Neutrophil (primary cell): ENCODE data around the gene SLC34A1.

ENCODE experiments used
- H3K27ac ChIP-seq: fragments of 200-600 bp; sonication (generic); 2 replicates; pipeline ENCODE4 v1.5.1; 2016; ENCODE audit warnings: mild to moderate bottlenecking, moderate library complexity
- H3K27me3 ChIP-seq: fragments of 200-600 bp; sonication (generic); 2 replicates; pipeline ENCODE4 v1.6.0; 2016; ENCODE audit warnings: mild to moderate bottlenecking
- H3K36me3 ChIP-seq: fragments of 200-600 bp; sonication (generic); 2 replicates; pipeline ENCODE4 v1.5.1; 2017
- H3K4me1 ChIP-seq, 2 experiments: fragments of 200-600 bp in 1 of 2; sonication (generic) in 1 of 2; 1 replicate in 1 of 2; 2 replicates in 1 of 2; pipeline versions ENCODE4 v1.5.1 to v1.6.1; 2013 to 2016; ENCODE audit warnings: low read depth in 1 of 2, low read length in 1 of 2, mild to moderate bottlenecking in 1 of 2, moderate library complexity in 1 of 2; ENCODE audit not compliant: control insufficient read depth in 1 of 2, insufficient read depth in 1 of 2
- H3K4me3 ChIP-seq, 2 experiments: fragments of 200-600 bp in 1 of 2; sonication (generic) in 1 of 2; 1 replicate in 1 of 2; 2 replicates in 1 of 2; pipeline ENCODE4 v1.5.1; 2013 to 2016; ENCODE audit warnings: low read depth in 1 of 2, low read length in 1 of 2, mild to moderate bottlenecking in 1 of 2, moderate library complexity in 1 of 2
- H3K9me3 ChIP-seq: fragments of 200-600 bp; sonication (generic); 2 replicates; pipeline ENCODE4 v1.5.1; 2016
- TF ChIP-seq, protein P1 (sequence below): fragments of 200-600 bp; sonication (generic); IDR thresholded peaks from 2 replicates; pipeline ENCODE4 v1.5.1; 2016; ENCODE audit warnings: antibody characterized with exemption

SLC34A1 gene

GRCh38 chr5:177386542-177386941 lies 2.3 kb downstream of the SLC34A1 start:
- Histone ChIP-seq H3K36me3 (no peaks in the 10 kb centered on the region), H3K27ac (no peak overlapping the region), H3K4me3 (no peak overlapping the region), H3K27me3 (no peaks in the 10 kb centered on the region), H3K9me3 (no peaks in the 10 kb centered on the region), H3K4me1 (peaks cover 50 to 55% of the 10 kb centered on the region in 2 experiments)
- TF ChIP-seq, protein P1, sequence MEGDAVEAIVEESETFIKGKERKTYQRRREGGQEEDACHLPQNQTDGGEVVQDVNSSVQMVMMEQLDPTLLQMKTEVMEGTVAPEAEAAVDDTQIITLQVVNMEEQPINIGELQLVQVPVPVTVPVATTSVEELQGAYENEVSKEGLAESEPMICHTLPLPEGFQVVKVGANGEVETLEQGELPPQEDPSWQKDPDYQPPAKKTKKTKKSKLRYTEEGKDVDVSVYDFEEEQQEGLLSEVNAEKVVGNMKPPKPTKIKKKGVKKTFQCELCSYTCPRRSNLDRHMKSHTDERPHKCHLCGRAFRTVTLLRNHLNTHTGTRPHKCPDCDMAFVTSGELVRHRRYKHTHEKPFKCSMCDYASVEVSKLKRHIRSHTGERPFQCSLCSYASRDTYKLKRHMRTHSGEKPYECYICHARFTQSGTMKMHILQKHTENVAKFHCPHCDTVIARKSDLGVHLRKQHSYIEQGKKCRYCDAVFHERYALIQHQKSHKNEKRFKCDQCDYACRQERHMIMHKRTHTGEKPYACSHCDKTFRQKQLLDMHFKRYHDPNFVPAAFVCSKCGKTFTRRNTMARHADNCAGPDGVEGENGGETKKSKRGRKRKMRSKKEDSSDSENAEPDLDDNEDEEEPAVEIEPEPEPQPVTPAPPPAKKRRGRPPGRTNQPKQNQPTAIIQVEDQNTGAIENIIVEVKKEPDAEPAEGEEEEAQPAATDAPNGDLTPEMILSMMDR, result no peak

GRCh38 chr5:177387405-177387804 lies 3.2 kb downstream of the SLC34A1 start:
- no peaks in the 10 kb centered on the region for H3K9me3 ChIP-seq
- TF ChIP-seq, protein P1, result no peak

DNA sequence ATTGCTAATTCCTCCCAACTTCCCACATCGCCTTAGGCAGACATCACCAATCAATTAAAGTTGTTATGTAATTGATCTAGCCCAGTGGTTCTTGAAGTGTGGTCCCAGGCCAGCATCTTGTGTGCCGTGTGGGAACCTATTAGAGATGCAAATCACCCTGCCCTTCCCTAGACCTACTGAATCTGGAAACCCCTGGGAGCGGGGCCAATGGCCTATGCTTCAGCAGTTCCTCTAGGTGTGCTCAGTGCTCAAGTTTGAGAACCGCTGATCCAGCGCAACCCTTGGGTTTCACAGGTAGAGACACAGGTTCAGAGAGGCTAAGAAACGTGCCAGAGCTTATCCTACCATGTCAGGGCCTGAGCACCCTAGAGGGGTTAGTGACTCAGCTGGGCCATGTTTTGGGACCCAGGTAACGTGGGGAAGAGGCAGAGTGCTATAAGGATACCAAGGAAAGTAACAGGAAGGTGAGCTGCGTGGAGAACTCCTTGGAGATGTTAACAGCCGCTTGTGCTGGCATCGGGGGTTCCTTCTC lies 4.4 kb downstream of the SLC34A1 start:
- Histone ChIP-seq H3K36me3 (no peaks in the 10 kb centered on the region), H3K9me3 (no peaks in the 10 kb centered on the region), H3K4me3 (no peak overlapping the region), H3K4me1 (peaks cover 56 to 62% of the 10 kb centered on the region in 2 experiments), H3K27me3 (no peaks in the 10 kb centered on the region), H3K27ac (peak overlapping the region; percentile 11)
- TF ChIP-seq, protein P1, result no peak

More at GRCh38 chr5:177387405-177387804, 3.2 kb downstream of the SLC34A1 start:
- H3K36me3 ChIP-seq, result no peaks in the 10 kb centered on the region
- peaks cover 50 to 55% of the 10 kb centered on the region in 2 experiments for H3K4me1 ChIP-seq
- no peak overlapping the region for H3K27ac ChIP-seq
- H3K27me3 ChIP-seq, result no peaks in the 10 kb centered on the region
- no peak overlapping the region for H3K4me3 ChIP-seq

GRCh38 chr5:177389241-177390169 lies 5.3 kb downstream of the SLC34A1 start:
- peaks cover 61 to 67% of the 10 kb centered on the region in 2 experiments for H3K4me1 ChIP-seq
- no peak overlapping the region for H3K4me3 ChIP-seq
- H3K36me3 ChIP-seq, result no peaks in the 10 kb centered on the region
- H3K9me3 ChIP-seq, result no peaks in the 10 kb centered on the region
- peak overlapping the region; percentile 11 for H3K27ac ChIP-seq
- H3K27me3 ChIP-seq, result no peaks in the 10 kb centered on the region
- TF ChIP-seq, protein P1, result no peak

DNA sequence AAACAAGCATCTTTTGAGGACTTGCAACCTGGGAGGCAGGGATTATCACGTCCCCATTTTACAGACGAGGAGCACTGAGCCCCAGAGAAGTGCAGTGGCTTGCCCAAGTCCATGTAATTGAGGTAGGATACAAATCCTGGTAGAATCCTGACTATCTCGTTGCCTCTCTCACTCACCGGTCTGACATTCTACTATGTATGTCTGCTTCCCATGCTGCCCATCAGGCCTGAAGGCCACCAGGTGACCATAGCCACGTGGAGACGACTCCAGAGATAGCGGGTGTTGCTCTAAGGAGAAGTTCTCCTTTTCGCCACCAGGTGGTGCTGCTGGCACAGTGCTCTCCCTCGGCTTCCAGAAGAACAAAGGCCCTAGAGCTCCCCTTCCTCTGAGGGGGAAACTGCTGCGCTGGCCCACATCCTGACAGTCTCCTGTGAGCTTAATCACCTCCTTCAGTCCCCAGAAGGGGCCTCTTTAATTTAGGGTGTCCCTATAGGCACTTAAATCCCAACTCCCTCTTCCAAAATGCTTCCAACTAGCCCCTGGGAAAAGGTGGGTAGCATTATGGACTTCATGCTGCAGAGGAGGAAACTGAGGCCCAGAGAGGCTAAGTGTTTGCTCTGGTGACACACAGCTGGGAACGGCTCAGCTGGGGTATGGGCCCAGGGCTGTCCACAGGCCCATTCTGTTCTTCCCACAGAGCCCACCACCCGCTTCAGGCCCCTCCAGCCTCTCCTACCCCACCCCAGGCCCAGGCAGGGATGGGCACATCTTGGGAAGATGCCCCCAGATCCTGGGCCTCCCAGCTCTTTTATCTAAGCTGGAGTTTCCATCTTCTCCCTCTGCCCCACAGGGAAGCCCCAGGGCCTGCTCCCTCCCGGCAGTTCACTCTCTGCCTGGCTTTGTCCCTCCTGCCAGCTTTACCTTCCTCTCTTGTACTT lies 6.4 kb downstream of the SLC34A1 start:
- no peaks in the 10 kb centered on the region for H3K36me3 ChIP-seq
- TF ChIP-seq, protein P1, result peak; percentile 94
- no peaks in the 10 kb centered on the region for H3K9me3 ChIP-seq
- H3K4me3 ChIP-seq, result no peak overlapping the region
- H3K27ac ChIP-seq, result peak overlapping the region; percentile 13
- H3K27me3 ChIP-seq, result no peaks in the 10 kb centered on the region
- H3K4me1 ChIP-seq, result peaks cover 51 to 59% of the 10 kb centered on the region in 2 experiments
